Measurements from ENCODE around the gene CEP162. TPM values are rescaled to one million over a fixed set of nuclear protein-coding genes. Genes with fewer than 3 reads are reported as not detected.
"Not testable (repeated sequence)": the region's sequence is repeated elsewhere in the genome, so short reads cannot be mapped to it uniquely, and the experiment has no call there.

Gene CEP162
- total RNA-seq, 1 donor from 2014 or later, result 15.7 TPM

DNA sequence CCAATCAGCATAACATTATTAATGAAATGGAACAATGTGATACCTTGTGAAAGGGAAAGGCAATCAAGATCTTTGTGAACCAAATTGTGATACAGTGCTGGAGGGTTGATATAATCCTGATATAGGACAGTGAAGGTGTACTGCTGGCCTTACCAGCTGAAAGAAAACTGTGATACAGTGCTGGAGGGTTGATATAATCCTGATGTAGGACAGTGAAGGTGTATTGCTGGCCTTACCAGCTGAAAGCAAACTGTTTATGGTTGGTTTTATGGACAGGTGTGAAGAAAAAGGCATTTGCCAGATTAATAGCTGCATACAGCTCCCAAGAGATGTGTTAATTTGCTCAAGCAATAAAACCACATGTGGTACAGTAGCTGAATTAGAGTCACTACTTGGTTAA lies 119.9 kb downstream of the CEP162 start:
- Mint-ChIP-seq H3K9me3 (peaks cover 15% of the 10 kb centered on the region), H3K27me3 (ENCODE audit: low read depth) (peaks cover 6% of the 10 kb centered on the region), H3K36me3 (no peaks in the 10 kb centered on the region), H3K4me1 (peaks cover 7% of the 10 kb centered on the region), H3K4me3 (no peak overlapping the region), H3K27ac (no peak overlapping the region)
- TF ChIP-seq, protein P1, sequence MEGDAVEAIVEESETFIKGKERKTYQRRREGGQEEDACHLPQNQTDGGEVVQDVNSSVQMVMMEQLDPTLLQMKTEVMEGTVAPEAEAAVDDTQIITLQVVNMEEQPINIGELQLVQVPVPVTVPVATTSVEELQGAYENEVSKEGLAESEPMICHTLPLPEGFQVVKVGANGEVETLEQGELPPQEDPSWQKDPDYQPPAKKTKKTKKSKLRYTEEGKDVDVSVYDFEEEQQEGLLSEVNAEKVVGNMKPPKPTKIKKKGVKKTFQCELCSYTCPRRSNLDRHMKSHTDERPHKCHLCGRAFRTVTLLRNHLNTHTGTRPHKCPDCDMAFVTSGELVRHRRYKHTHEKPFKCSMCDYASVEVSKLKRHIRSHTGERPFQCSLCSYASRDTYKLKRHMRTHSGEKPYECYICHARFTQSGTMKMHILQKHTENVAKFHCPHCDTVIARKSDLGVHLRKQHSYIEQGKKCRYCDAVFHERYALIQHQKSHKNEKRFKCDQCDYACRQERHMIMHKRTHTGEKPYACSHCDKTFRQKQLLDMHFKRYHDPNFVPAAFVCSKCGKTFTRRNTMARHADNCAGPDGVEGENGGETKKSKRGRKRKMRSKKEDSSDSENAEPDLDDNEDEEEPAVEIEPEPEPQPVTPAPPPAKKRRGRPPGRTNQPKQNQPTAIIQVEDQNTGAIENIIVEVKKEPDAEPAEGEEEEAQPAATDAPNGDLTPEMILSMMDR (IDR thresholded peaks at IDR 0.05; ENCODE audit: unreplicated experiment), result no peak
- DNase-seq (ENCODE audit: low spot score in 2 of 2, unreplicated experiment in 2 of 2), result no peak

DNA sequence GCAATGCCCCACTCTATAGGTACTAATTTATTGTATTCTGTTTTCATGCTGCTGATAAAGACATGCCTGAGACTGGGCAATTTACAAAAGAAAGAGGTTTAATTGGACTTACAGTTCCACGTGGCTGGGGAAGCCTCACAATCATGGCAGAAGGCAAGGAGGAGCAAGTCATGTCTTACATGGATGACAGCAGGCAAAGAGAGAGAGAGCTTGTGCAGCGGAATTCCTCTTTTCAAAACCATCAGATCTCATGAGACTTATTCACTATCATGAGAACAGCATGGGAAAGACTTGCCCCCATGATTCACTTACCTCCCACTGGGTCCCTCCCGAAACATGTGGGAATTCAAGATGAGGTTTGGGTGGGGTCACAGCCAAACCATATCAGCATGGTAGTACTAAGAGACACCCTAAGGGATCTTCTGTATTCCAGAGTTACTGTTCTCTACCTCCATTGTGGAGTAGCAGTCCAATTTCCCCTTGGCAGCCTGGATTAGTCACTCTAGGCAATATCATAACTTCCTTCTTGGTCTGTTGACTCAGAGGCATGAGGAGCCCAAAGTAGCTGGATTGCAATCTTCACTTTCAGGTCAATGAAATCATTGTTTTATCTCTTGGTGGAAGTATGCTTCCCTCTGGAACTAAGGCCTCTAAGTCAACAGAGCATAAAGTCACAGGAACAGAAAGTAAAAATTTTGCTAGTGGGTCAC lies 122.1 kb downstream of the CEP162 start:
- H3K9me3 Mint-ChIP-seq, result peaks cover 15% of the 10 kb centered on the region
- not testable (repeated sequence) for H3K27me3 Mint-ChIP-seq (ENCODE audit: low read depth); H3K4me3 Mint-ChIP-seq; H3K36me3 Mint-ChIP-seq; H3K4me1 Mint-ChIP-seq; H3K27ac Mint-ChIP-seq; DNase-seq (ENCODE audit: low spot score in 2 of 2, unreplicated experiment in 2 of 2)

DNA sequence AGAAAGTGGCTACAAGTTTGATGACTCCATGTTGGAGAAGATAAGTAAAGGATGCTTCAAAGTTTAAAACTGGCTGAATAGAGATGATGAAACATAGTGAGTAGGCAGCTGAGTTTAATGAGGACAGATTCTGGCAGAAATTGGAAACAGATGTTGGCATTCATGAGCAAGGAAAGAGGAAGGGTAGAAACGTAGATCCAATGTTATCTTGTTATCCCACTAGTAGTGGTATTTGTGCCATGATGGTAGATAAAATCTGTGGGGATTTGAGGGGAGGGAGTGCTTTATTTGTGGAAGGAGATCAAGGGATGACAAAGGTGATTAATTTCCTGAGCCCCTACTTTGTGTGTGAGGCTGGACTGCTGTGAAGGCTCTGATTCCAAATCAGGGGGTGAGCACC lies 124.4 kb downstream of the CEP162 start:
- Mint-ChIP-seq H3K27ac (no peak overlapping the region), H3K4me1 (peaks cover 7% of the 10 kb centered on the region), H3K9me3 (peaks cover 6% of the 10 kb centered on the region), H3K4me3 (no peak overlapping the region), H3K36me3 (no peaks in the 10 kb centered on the region), H3K27me3 (ENCODE audit: low read depth) (peaks cover 2% of the 10 kb centered on the region)
- TF ChIP-seq, protein P1 (IDR thresholded peaks at IDR 0.05; ENCODE audit: unreplicated experiment), result no peak
- no peak for DNase-seq (ENCODE audit: low spot score in 2 of 2, unreplicated experiment in 2 of 2)

DNA sequence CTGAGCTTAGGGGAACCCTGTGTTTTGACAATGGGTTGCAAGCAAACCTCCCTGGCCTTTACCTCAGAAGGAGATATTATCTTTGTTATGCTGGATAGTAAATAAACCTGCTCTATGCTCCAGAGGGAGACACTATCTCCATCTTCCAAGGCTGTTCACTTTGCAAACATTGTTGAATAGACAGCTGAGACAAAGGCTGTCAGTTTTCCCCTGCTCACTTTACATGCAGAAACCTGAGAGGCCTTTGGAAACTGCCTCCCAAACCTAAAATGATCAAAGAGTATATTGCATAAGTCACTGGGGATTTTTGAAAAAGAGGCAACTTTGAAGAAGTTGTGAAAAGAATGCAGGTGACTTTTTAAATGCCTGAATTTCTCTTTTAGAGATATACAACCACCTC lies 132.3 kb downstream of the CEP162 start:
- DNase-seq (ENCODE audit: low spot score in 2 of 2, unreplicated experiment in 2 of 2), result no peak
- H3K4me3 Mint-ChIP-seq, result no peak overlapping the region
- no peaks in the 10 kb centered on the region for H3K4me1 Mint-ChIP-seq
- no peaks in the 10 kb centered on the region for H3K27me3 Mint-ChIP-seq (ENCODE audit: low read depth)
- H3K27ac Mint-ChIP-seq, result no peak overlapping the region
- H3K36me3 Mint-ChIP-seq, result no peaks in the 10 kb centered on the region
- TF ChIP-seq, protein P1 (IDR thresholded peaks at IDR 0.05; ENCODE audit: unreplicated experiment), result no peak
- peaks cover 13% of the 10 kb centered on the region for H3K9me3 Mint-ChIP-seq

DNA sequence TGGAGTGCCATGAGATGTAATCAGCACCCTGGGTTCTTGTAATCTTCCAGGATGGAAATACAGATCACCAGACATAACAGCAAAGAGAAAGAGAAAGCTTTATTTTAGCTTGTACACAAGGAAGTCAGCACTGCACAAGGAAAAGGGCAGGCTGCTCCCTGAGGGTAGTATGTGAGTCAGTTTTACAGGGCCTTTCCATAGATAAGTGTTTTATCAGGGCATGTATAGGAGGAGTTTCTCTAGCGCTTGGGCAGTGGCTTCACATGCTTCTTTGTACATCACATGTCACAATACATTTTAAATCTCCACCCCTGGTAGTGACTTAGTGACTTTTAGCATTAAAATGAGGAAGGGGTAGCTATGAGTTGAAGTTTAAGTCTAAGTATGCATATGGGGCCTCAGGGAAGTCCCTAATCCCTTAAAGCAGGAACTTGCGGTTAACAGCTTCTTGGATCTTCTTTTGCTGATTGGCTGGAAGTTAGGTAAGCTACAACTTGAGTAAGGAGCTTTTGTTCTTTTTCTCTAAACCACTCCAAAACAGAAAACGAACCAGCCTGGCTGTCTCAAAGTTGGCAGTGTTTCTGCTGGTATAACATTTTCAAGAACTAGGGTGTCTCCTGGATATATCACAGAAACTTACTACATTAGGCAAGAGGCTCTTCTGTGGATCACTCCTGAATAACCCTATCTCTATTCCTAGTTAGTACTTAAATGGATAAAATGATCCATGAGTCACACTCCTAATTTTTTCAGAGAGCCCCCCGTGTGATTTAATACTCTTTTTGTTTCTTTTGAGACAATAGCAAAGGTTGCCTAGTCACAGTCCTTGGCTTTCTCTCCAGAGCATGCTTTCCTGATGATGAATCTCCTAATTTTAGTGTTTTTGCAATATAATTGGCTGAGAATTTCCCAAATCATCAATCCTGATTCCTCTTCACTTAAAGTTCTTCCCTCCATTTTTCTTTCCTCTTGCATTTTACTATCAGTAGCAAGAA lies 133.7 kb downstream of the CEP162 start:
- H3K27ac Mint-ChIP-seq, result no peak overlapping the region
- no peak for DNase-seq (ENCODE audit: low spot score in 2 of 2, unreplicated experiment in 2 of 2)
- no peaks in the 10 kb centered on the region for H3K4me1 Mint-ChIP-seq
- H3K36me3 Mint-ChIP-seq, result no peaks in the 10 kb centered on the region
- TF ChIP-seq, protein P1 (IDR thresholded peaks at IDR 0.05; ENCODE audit: unreplicated experiment), result no peak
- no peaks in the 10 kb centered on the region for H3K27me3 Mint-ChIP-seq (ENCODE audit: low read depth)
- peaks cover 13% of the 10 kb centered on the region for H3K9me3 Mint-ChIP-seq
- H3K4me3 Mint-ChIP-seq, result no peak overlapping the region

DNA sequence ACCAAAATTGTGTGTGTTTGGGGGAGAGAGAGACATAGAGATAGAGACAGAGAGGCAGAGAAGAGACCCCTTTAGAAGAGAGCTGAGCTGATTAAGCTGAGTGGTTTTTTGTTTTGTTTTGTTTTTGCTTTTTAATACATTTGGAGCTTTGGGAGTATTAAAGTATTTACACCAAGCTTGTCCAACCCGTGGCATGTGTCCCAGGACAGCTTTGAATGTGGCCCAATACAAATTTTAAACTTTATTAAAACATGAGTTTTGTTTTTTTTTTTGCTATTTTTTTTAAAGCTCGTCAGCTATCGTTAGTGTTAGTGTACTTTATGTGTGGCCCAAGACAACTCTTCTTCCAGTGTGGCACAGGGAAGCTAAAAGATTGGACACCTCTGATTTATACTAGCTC lies 137.9 kb downstream of the CEP162 start:
- Mint-ChIP-seq H3K9me3 (peaks cover 9% of the 10 kb centered on the region), H3K4me1 (peaks cover 7% of the 10 kb centered on the region), H3K36me3 (no peaks in the 10 kb centered on the region), H3K4me3 (no peak overlapping the region), H3K27me3 (ENCODE audit: low read depth) (no peaks in the 10 kb centered on the region), H3K27ac (no peak overlapping the region)
- no peak for DNase-seq (ENCODE audit: low spot score in 2 of 2, unreplicated experiment in 2 of 2)
- TF ChIP-seq, protein P1 (IDR thresholded peaks at IDR 0.05; ENCODE audit: unreplicated experiment), result no peak
